HG03066 (cell line): ENCODE results near the gene ZNF57.
"Not testable (repeated sequence)": the region's sequence is repeated elsewhere in the genome, so short reads cannot be mapped to it uniquely, and the experiment has no call there.

Source experiments
- ATAC-seq: cut with Tn5 transposase; IDR thresholded peaks from one replicate; pipeline ENCODE4 v1.9.1; 2021; ENCODE audit warnings: low read depth; ENCODE audit not compliant: unreplicated experiment

The ZNF57 gene

DNA sequence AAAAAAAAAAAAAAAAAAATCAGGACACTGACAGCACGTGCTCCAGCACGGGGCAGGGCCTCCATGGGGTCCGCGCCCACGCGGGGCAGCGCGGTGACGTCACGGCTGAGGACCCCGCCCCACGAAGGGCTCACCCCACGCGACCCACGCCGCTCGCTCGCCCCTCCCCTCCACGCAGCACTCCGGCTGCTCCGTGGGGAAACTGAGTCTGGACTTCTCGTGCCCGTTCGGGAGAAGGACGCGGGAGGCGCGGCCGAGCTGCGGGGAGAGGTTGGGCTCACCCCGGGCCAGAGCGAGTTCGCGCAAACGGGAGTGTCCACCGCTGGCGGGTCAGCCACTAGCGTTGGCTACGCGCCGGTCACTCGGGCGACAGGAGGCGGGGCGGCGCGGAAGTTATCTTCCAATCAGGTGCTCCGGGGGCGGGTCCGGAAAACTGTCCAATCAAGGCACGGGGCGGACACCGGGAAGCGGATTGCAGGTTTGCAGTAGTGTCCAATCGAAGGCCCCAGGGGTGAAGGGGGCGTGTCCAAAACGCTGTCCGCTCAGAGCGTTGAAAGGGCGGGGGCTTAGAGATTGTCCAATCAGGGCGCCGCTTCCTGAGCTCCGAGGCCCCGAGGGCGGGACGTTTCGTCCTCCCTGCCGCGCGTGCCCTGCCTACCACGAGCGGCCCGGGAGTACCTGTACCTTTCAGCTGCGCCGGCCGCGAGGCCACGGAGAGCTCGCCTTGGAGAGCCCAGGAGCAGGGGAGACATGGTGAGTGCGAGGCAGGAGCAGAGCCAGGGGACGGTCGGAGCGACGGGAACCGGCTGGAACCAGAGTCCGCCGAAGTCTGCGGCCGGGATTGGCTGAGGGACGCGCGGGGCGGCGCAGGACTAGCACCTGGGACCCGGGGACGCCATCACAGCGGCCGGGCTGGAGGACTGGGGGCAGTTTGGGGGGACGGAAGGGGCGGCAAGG, at the start of gene ZNF57:
ZNF57 (plus strand) TSS at position 633 of the 957 bp plus-strand sequence; CDS start at position 751, 118 bp downstream.
- peak; percentile 96 for ATAC-seq

DNA sequence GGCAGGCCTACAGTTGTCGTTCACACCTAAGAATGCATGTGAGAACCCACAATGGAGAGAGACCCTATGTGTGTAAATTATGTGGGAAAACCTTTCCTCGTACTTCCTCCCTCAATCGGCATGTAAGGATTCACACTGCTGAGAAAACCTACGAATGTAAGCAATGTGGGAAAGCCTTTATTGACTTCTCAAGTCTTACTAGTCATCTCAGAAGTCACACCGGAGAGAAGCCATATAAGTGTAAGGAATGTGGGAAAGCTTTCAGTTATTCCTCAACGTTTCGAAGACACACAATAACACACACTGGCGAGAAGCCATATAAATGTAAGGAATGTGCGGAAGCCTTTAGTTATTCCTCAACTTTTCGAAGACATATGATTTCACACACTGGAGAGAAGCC, 48.1 kb upstream of the ZNF57 start:
- no peak for ATAC-seq

DNA sequence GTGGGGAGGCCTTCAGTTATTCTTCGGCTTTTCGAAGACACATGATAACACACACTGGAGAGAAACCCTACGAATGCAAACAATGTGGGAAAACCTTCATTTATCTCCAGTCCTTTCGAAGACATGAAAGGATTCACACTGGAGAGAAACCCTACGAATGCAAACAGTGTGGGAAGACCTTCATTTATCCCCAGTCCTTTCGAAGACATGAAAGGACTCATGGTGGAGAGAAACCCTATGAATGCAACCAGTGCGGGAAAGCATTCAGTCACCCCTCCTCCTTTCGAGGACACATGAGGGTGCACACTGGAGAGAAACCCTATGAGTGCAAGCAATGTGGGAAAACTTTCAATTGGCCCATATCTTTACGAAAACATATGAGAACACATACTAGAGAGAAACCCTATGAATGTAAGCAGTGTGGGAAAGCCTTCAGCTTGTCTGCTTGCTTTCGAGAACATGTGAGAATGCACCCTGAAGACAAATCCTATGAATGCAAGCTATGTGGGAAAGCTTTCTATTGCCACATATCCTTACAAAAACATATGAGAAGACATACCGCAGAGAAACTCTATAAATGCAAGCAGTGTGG, 47.6 kb upstream of the ZNF57 start:
- no peak for ATAC-seq

DNA sequence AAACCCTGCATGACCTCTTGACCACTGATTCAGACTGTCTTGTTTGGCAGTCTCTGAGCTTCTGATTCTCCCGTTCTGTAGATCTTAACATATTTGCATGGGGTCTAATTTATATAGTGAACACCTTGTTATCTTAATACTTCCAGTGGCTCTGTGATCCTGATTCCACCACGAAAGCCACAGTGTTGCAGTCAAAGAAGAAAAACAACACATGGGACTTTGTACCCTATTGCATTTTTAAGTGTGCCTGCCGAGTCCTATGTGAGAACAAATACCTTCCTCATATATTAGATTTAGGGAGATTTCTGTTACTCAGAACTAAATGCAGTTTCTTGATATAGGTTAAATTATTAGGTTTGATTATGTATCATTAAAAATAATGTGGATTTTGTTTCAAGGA, 45.9 kb upstream of the ZNF57 start:
- no peak for ATAC-seq

DNA sequence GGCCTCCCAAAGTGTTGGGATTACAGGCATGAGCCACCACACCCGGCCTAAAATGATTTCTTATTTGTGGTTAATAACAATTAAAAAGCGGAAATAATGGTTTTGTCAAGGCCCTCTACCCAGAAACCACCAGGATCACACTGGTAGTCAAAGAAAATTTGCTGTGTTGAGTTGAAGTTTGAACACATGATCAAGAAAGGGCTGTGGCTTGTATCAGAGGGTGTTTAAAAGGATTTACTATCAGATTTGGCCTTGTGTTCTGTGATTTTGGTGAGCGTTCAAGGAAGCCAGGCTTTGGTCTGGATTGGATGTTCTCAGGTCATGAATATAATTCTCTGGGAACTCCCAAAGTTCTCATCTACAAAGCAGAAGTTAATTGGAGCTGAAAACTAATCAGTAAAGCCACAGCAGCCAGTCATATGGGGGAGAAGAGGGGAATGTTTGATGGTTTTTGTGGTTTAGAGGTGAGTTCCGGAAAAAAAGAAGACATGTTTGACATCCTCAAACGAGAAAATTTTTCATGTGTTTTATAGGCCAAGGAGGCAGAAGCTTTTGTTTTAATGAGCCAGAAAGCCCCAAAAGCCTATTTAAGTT, 44.2 kb upstream of the ZNF57 start:
- no peak for ATAC-seq

DNA sequence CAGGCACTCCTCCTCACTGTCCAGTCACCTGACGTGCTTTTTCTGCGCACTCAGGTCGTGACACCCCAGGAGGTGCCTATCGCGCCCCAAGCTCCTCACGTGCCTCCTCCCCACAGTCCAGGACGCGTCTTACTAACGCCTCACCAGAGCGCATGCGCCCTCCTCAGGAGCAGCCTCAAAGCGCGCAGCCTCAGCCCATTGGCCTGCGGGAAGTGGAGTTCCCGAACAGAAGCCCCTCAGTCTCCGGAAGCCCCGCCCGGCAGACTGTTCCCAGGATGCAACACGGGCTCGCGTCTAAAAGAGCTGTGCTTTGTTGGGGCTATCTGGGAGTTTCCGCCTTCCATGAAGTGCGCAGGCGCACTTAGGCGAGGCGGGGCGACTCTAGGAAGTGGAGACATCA, 41.9 kb upstream of the ZNF57 start:
- no peak for ATAC-seq

DNA sequence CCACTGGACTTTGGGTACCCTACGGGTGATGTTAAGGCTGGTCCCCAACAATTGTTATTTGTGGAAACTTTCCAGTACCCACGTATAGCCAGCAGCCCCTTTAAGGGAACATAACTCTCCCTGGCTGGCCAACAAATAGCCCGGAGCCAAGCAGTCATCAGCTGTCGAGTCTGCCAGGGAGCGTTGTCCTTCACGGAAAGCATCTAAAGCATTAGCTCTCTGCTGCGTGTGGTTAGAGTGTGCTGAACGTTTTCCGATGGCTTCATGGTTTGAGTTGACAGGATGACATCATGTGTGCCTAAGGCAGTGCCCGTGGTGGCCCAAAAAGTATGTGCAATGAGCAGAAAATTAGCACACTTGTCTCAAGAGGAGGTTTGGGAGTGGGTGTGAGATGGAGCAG, 36.9 kb upstream of the ZNF57 start:
- no peak for ATAC-seq

DNA sequence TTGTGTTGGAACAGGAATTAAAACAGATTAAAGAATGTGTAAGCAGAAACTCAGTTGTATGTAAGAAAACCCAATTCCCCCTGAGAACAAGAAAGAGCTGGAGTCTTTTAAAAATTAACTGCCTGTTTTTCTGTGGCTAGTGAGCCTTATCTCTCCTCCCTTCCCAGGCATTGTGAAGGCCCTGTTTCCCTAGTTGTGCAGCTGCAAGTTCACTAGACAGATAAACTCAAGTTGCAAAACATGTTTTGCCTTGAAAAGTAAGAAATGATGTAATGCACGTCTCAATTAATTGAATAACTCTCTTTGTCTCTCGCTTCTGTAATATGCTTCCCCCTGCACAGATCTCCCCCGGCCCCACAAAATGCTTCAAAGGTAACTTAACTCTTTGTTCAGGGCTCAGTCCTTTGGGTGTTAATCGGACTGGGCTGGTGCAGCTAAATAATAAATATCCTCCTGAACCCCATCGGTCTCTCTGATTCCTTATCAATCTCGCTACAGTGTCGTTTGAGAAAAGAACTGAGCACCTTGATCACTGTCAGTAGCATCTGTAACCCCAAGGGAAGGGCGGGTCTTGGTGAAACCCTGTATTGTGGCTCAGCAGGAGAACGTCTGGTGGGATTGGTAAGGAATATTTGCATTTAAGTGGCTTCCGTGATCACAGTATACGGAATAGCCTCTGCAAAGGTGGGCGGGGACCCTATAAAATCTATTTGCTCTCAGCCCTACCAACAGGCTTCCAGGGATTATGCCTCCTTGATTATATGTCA, 35.2 kb upstream of the ZNF57 start:
- no peak for ATAC-seq

DNA sequence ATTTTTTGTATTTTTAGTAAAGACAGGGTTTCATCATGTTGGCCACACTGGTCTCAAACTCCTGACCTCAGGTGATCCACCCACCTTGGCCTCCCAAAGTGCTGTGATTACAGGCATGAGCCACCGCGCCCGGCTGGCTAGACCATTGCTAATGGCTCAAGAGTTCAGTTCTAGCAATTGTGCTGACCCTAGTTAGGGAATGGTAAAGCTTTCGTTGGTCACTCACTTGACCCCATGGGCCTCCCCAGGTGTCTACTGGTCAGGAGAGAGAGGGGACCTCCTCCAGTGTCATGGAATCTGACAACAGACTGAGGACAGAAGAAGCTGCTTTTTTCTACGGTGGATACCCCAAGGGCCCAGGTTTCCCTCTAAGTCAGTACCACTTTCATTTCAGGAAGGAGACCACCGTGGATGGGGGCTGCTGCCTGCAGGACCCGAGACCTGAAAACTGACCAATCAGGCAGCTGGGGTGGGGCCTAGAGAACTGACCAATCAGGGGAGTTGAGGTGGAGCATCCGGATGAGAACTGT, 34.2 kb upstream of the ZNF57 start:
- ATAC-seq, result no peak

DNA sequence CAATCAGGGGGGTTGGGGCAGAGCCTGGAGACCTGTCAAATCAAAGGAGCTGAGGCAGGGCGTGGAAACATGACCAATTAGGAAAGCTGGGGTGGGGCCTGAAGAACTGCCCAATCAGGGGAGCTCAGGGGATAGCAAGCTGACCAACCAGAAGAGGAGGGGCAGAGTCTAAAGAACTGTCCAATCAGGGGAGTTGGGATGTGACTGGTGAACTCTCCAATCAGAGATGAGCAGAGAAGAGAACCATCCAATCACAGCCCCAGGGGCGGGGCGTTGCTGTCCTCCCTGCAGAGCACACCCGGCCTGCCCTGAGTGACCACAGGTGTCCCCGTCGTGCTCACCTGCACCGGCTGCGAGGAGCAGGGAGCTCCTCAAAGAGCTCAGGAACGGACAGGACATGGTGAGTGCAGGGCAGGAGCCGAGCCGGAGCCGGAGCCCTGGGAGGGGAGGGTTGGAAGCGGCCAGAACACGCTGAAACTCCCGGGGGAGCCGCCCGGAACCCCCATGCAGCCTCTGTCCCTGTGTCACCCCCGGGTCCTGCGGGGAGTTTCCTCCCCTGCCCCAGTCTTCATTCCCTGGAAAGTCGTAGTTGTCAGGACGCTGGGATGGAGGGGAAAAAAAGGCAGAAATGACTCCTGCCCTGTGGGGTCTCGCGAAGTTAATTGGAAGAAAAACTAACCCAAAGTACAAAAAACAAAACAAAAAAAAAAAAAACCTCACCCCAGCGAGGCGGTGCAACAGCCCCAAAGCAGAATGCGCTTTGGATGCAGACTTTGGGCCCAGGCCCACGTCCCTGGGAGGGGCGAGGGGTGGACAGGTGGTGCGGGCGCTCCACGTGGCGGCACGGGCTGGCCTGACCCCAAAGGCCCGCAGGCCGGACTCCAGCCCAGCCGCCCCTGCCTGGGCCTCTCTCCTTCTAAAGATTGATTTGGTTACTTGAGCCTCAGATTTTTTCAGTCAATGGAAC, 33.4 kb upstream of the ZNF57 start, which contains the start of gene ZNF556:
ZNF556 (plus strand) TSS at position 311 of the 967 bp plus-strand sequence; CDS start at position 398, 87 bp downstream.
- ATAC-seq, result no peak

DNA sequence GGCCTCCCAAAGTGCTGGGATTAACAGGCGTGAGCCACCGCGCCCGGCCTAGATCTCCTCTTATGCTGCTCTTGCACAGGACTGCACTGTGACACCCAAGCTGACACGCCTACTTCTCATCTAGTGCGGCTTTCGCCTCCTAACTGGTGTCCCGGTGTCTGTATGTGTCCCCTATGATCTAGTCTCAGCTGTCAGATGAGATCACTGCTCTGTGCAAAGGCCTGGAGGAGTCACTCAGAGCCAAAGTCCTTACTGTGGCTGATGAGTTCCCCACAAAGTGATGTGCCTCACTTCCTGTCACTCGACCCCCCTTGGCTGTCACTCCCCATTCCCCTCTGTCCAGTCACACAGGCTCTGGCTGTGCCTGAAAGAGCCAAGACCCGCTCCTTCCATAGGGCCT, 31.1 kb upstream of the ZNF57 start:
- ATAC-seq, result no peak

DNA sequence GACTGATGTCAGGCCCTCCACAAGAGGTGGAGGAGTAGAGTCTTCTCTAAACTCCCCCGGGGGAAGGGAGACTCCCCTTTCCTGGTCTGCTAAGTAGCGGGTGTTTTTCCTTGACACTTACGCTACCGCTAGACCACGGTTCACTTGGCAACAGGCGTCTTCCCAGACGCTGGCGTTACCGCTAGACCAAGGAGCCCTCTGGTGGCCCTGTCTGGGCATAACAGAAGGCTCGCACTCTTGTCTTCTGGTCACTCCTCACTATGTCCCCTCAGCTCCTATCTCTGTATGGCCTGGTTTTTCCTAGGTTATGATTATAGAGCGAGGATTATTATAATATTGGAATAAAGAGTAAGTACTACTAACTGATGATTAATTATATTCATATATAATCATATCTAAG, 28.6 kb upstream of the ZNF57 start:
- not testable (repeated sequence) for ATAC-seq

DNA sequence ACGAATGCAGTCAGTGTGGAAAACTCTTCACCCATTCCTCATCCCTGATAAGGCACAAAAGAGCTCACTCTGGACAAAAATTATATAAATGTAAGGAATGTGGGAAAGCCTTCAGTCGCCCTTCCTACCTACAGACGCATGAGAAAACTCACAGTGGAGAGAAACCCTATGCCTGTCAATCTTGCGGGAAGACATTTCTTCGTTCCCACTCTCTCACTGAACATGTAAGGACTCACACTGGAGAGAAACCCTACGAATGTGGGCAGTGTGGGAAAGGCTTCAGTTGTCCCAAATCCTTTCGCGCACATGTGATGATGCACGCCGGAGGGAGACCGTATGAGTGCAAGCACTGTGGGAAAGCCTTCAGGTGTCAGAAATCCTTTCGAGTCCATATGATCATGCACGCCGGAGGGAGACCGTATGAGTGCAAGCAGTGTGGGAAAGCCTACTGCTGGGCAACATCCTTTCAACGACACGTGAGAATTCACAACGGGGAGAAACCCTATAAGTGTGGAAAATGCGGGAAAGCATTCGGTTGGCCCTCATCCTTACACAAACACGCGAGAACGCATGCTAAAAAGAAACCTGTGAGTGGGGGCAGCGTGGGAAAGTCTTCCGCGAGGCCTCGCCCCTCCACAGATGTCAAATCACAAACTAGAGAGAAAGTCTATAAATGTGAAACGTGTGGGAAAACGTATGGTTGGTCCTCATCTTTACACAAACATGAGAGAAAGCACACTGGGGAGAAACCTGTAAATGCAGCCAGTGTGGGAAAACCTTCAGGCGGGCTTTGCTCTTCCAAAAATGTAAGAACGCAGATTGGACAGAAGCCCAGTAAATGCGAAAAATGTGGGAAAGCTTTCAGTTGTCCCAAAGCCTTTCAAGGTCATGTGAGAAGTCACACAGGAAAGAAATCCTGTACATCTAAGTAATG, 23.1 kb upstream of the ZNF57 start:
- ATAC-seq, result no peak

DNA sequence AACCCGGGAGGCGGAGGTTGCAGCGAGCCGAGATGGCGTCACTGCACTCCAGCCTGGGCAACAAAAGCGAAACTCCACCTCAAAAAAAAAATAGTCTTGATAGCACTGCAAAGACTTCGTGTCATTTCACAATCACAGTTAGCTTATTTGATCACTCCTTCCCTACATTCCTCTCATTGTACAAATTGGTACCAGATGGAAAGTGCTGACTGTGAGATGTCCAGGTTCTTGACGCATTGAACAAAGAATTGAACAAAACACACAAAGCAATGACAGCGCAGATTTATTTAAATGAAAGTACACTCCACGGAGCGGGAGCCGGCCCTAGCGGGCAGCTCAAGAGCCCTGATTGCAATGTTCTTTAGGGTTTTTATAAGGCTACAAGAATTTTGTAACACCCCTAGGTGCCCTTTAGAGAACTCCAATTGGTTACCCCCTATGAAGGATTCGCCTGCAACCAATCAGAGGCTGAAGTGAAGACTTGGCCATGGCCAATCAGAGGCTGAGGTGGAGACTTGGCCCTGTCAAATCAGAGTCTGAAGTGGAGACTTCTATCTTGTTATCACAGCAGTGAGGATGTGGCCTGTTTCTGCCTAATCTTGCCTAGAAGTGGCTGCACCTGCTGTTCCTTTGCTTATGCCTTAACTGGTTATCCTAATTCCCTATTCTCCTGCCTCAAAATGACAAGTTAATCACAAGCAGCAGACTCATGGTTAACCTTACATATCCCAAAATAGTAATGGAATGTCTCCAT, 16.9 kb upstream of the ZNF57 start:
- ATAC-seq, result no peak

DNA sequence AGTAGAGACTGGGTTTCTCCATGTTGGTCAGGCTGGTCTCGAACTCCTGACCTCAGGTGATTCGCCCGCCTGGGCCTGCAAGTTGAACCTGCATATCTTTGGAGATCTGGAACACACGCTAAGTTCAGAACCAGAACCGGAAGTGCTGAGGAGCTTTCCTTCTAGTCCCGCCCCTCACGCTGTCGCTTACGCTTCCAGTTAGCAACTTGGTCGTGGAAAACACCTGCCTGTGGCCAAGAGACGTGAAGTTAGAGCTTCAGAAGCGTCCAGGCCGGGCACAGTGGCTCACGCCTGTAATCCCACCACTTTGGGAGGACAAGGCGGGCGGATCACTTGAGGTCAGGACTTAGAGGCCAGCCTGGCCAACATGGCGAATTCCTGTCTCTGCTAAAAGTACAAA, 15.0 kb upstream of the ZNF57 start:
- ATAC-seq, result no peak

DNA sequence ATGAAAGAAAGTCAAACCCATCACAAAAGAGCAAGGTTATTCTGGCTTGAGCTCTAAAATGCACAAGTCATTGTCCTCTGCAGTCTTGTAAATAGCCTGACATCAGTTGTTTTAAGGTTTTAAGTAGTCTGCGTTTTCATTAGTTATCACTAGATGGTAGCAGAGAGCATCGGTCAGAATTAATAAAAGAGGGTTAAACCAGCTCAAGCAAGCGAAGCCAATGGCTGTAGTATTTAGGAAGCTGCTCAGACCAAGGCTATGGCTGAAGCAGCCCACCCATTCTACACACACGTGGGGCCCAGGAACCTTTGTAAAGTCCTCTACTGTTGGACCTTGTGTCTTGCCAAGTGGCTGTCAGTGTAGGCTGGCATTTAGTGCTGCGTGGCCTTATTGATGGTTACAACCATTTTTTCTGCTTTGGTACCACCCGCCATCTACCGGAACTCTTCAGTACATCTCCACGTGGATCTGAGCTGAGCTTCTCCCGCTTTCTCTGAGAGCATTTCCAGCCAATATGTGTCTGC, 13.3 kb upstream of the ZNF57 start:
- no peak for ATAC-seq

DNA sequence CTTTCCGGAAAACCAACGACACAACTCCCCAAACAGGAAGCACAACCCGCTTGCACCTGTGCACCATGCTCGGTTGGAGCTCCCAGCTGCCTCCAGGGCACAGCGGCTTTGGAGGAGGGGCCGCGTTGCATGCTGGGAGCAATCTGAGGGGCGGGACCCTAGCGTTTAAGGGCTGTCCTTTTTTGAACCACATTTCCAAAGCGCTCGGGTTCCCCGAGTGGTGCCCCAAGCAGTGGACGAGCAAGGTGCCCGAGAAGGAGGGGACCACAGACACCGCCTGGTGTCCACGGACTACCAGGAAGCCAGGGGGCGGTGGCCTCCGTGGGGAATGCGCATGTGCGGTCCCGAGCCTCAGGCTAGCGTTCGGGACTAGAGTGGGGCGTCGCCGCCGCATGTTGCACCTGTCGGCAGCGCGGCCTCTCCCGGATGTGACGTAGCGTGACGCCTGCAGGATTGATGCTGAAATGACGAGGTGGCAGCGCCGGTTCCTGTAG, 11.9 kb upstream of the ZNF57 start:
- ATAC-seq, result no peak
